Stimulated activated naive CD8-positive, alpha-beta T cell treated with anti-CD3 and anti-CD28 coated beads, Interleukin-15, Interleukin-2, amounts not matched to agents 100 U/mL and 50 U/mL, for 24 hours (primary cell): ENCODE results near the gene TTI1.
A peak's percentile ranks its signal among the peaks of the same experiment; 100 is the strongest.
"Not testable (repeated sequence)": the region's sequence is repeated elsewhere in the genome, so short reads cannot be mapped to it uniquely, and the experiment has no call there.

Experiments used
- ATAC-seq: fragments of 150-1000 bp; cut with Tn5 transposase; one replicate; pipeline ENCODE4 v1.10.0; 2021
- DNase-seq: peaks from one replicate; pipeline ENCODE4 v3.0.0; 2021

Gene TTI1

DNA sequence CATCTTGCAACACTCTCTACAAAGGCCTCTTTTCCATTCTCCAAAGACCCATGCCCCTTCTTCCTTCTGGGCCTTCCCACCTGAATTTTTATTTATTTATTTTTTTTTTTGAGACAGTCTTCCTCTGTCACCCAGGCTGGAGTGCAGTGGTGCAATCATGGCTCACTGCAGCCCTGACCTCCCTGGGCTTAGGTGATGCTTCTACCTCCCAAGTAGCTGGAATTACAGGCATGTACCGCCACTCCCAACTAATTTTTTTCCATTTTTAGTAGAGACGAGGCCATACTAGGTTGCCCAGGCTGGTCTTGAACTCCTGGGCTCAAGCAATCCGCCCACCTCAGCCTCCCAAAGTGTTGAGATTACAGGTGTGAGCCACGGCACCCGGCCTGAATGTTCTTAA, 23.8 kb downstream of the TTI1 start:
- not testable (repeated sequence) for ATAC-seq, DNase-seq

DNA sequence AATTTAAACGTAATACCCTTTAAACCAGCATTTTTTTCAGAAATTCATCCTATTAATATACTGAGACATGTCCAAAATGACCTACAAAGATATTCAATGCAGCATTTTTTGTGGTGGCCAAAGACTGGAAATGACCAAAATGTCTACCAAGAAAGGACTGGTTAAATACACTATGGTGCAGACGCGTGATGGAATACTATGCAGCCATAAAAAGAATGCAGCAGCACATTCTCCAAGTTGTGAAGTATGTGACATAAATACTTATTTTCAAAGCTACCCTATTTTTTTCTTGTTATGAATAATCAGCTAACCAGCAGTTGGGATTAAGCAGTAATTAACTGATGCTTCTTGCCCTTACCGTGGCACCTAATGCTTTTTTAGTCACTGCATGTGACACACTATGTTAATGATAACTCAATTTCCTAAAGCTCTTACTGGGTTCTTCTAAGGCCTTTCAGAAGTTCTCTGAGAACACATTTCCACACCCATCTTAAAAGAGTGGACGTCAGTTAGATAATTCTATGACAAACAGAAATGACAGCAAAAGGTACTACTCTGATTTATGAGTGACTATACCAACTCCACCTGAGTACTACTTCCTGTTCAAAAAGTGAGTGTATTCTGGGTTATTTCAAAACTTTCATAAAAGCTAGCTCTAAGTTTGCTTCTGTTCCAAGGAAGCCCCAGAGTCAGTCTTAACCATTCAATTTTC, 24.9 kb downstream of the TTI1 start:
- DNase-seq (no peak), ATAC-seq (no peak)

DNA sequence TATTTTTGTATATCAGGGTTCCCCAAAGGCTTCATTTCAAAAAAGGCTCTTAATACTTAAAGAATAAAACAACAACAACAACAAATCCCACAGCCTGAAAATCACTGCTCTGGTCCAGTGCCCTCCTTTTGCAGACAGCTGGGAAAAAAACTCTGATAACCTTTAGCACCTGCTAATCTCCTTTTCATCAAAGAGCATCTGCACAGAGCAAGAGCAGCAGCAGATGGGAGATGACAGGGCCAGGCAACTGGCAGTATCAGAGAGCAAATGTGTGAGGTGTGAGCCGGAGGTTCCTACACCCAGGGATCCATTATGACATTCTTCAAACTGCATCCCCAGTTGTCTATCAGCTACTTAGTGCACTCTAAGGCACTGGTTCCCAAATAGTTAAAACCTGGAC, 25.7 kb downstream of the TTI1 start:
- ATAC-seq (no peak), DNase-seq (no peak)

DNA sequence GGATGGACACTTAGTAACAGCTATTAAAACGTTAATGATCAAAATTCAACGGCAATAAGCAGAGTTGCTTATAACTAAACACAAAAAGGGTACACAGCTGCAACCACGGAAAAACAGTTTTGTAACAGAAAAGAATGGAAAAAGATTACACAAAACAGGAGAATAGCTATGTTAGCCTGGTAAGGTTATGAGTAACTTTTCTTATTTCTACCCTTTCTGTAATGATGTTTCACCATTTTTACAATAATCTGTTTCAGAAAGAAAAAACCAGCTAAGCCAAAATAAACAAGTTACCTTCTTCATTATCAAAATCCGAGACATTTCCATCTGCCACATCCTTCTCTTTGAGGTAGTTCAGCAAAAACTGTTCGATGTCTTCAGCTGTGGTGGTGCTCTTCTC, 27.4 kb downstream of the TTI1 start:
- ATAC-seq (no peak), DNase-seq (no peak)

DNA sequence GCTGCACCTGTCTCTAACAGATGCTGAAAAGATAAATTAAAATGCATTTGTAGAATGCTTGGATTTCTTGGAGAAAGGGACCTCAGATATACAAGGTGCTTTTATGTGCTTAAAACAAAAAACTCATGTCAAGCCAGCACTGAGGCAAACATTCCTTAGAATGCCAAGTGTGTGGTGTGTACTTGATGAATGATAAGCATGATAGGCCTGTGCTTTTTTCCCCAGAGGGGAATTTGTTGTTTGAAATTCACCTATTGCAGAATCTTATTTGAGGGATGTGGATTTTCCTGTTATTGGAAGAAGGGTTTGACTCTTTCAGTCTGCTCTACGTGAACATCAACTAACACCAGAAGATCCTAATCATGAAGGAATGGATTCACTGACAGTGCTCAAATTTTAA, 28.8 kb downstream of the TTI1 start:
- DNase-seq (no peak), ATAC-seq (no peak)

DNA sequence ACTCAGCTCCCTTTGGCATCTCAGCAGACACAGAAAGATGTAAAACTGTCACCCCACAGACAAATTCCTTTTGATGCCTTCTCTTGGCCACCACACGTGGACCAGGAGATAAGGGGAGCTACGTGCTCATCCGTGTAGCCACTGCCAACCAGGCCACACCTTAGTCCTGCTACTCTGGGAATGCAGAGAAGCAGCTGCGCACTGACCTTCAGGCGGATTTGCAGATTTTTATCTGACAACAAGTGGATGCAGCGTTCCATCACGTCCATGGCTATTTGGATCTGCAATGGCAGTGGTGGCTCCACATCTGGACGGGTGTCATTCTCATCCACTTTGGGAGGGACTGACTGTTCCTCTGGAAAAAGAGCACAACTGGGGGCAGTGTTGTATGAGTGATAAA, 30.8 kb downstream of the TTI1 start:
- no peak for DNase-seq

DNA sequence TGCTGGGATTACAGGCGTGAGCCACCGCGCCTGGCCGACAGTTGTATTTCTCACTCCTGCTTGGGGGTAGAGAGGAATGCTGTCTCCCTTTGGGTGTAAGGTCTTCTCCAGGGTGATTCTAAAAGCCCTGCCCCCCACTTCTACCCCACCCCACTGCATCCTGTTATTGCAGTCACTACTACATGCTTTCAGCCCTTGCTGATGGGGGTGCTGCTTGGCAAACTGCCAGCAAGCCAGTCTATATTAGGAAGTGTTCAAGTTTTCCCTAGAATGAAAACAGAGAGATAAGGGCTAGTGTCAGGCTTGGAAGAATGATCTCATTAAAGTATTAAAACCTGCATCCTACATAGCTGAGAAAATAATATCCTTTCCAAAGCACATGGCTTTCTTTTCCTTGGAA, 31.3 kb downstream of the TTI1 start:
- no peak for ATAC-seq

More for the DNA sequence above, 30.8 kb downstream of the TTI1 start:
- ATAC-seq: no peak

DNA sequence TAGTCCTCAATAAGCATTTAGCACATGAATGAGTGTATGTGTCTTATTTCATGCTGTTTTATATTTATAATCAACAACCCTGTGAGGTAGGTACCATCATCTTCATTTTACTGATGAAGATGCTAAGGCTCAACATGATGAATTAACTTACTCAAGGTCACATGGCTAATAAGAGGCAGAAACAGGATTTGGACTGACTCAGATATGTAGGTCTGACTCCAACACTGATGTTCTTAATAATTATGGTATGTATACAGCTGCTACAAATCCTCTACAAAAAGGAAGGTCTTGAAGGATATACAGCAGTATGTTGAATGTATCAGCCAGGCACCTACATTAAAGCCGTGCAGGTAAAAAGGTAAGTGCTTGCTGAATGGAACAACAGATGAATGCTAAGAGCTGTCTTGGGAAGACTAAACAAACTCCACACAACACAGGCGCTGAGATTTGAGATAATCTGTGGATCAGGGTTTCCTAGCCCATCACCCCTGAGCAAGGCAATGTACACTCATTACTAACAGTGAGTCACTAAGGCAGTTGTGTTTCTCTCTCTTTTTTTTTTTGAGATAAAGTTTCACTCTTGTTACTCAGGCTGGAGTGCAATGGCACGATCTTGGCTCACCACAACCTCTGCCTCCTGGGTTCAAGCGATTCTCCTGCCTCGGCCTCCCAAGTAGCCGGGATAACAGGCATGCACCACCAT, 31.9 kb downstream of the TTI1 start:
- DNase-seq (no peak), ATAC-seq (peak; percentile 78)

More for the DNA sequence above, 31.3 kb downstream of the TTI1 start:
- DNase-seq: no peak

DNA sequence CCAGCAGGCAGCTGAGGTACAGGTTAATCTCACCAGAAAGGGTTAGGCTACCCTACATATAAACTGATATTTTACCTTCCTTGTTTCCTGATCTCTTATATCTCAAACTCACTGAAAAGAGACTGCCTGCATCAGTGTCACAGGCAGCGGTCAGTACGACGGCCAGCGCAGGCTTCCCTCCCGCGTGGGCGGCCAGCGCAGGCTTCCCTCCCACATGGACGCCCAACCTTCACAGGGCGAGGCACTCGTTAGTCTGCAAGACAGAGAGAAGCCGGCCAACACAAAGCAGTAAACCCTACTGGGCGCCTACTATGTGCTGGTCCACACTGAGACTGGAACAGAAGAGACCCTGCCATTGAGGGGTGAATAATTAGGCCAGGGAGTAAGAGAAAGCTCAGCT, 33.0 kb downstream of the TTI1 start:
- ATAC-seq (no peak), DNase-seq (no peak)

DNA sequence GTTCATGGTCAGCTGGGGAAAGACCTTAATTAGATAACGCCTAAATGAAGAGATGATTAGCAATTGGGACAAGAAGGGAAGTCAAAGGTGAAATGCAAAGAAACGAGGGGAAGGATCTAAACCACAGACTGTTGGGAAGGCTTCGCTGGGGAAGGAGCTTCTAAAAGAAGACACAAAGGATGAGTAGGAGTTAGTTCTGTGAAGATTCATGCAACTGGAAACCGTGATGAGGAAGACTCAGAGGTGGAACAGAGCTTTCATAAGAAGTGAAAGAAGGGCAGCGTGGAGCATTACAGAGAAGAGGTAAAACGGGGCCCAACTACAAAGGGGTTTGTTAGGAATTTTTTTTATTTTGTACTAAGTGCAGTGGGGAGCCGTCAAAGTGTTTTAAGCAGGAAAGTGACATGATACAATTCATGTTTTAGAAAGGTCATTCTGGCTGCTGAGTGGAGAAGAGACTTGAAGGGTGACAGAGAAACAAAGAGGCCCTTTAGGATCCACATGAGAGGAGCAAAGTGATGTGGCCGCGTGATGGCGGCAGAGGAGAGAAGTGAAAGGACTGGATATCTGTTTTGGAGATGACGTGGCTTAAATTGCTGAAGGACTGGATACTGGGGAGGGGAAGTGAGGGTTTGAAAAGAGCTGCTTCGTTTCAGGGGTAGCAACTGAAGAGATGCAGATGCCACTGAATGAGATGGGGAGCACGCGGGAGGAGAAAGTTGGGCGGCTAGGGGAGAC, 33.6 kb downstream of the TTI1 start:
- ATAC-seq: no peak
- DNase-seq: no peak

DNA sequence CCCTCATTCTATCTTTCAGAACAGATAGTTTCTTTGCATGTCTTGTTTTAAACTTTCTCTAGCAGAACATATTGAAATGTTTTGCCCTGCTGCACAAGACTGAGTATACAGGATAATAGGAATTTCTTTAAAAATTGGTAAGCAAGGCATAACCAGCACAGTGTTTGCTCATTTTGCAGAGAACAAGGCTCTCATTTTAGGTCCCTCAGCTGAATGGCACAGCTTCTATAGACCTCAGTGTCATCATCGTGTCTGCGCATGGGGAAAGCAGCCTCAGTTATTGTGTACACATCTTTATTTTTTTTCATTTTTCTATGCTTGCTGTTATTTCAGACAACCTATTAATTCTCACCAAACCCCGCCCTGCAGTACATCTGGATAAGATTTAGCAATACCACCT, 35.7 kb downstream of the TTI1 start:
- ATAC-seq (no peak), DNase-seq (no peak)

DNA sequence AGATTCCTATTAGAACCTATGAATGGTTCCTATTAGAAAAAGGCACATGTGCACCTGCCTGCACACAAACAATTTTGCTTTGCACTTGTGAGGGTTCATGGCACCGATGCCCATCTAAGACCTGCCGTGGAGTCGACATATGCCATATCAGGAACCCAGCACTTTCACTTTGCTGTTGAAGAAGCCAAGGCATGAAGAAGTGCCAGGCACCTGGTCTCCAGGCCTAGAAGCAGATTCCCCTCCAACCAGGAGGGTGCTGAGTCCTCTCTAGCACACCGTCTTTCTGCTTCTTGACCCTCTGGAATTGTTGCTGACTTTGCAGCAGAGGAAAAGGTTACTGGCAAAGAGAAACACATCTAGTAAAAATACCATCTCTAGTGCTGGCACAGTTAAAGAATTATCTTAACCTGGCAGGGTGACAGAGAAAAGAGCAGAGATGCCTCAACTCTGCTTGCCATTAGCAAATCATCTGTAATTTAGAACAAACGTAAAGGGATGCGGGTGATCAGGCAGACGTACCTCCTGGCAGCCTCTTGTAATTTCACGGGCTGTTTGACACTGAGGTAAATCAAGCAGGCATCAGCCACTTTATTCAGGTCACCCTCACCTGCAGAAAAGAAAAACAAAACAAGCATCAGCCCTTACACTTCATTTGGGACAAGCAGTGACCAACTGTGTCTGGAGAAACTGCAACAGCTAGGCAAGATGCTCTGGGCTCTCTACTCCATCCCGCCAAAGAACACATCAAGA, 37.2 kb downstream of the TTI1 start:
- DNase-seq (no peak), ATAC-seq (no peak)

DNA sequence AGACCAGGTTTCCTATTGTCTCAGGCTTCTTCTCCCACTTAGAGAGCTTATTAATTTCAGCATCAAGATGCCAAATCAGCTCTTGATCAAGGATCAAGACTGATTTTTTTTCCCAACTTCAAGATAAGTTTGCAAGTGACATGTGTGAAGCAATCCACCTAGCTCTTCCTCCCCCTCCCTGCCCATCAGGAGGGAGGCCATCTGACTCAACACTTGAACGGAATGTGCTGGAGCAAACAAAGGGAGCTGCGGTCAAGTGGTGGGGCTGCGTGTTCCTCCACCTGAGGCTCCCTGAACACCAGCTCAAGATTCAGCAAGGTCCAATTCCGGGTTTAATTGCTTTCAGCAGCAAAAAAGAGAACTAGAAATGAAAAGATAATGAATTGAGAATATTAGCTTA, 38.7 kb downstream of the TTI1 start:
- ATAC-seq (no peak), DNase-seq (no peak)

DNA sequence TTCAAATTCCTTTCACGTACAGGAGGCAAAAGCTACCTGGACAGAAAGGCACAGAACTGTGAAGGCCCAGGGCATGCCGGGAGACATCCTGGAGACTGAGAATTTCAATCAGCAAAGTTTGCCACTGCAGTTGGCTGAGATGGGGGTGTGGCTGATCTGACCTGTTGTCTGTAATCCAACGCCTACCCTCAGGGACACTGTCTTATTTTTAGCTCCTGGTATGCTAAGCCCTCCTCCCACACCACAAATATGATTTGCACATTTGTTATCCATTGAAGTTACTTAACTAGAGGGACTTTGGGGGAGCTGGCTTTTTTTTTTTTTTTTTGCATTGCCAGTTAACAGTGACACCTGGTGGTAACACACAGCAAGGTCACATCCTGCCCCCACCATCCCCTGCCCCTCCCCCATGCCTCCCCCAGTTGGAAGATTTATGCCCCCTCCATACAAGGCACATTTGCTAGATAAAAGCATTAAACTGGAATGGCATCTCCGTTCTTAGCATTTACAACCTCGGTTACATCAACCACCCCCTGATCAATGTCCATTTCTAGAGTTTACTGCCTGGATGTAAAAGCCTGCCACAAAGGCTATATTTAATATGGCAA, 40.4 kb downstream of the TTI1 start:
- DNase-seq (peak; percentile 20), ATAC-seq (no peak)

DNA sequence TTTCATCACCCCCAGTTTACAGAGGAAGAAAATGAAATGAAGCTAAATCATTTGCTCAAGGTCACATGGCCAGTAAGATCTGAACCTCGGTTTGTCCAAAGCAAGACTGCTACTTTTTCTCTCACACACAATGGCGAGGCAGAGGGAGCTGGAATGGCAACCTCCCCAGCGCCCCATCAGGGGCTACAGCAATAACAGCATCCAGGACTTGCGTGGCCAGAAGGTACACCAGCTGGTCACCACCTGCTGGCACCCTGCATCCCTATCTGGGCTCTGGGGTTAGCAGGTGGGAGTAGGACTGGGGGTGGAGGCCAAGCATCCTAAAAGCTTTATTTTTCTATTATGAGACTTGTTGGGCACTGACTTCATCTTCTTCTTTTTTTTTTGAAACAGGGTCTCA, 41.3 kb downstream of the TTI1 start:
- ATAC-seq (no peak), DNase-seq (no peak)

DNA sequence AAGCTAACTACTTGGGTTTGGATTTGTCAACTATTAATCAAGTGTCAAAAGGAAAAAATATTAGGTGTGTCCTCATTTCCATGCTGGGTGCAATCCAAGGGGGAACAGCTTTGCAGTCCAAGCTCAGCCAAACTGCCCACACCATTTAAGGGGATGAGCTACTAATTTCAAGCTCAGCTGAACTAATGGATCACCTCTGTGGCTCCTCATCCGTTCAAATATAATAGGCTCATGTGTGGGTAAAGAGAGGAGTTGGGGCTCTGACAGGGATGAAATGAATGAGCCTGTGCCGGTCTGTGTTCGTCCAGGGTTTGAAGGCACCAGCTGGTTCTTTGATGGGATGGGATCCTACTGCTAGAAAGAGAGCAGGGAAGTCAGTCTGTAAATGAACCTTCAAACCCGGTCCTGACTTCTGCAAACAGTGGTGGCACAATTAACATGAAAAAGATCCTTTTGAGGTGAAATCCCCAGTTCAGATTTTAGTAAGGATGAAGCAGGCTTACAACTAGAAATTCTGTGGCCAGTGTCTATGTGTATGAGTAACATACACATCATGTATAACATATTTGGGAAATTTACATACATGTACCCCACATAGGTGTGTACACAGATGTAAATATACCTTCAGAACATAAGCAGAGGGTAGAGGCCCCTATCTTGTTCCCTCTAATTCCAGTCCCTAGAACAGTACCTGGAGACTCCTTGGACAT, 41.9 kb downstream of the TTI1 start:
- ATAC-seq (no peak), DNase-seq (no peak)

DNA sequence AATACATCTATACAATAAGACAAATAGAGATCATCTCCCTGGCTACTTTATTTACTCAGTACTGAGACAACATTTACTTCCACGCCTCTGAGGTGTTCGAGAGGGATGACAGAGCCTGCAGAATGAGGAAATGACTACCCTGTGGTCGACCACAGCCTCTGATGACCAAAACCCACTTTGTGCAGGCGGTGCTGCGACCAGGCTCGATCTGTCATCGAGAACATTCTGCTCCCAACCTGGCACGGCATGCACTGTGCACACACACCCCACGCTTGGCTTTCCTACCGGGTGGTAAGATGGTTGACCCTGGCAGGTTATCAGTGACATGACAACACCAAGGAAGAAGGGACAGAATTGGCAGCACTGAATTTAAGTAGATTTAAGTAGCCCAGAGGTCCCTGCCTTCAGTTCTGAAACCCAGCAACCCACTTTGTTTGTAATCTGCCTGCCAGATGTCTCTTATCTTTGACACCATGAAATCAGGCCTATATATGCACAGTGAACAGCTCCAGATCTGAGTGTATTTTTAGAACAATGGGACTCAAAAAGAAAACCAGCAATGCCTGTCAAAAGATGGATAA, 42.6 kb downstream of the TTI1 start:
- DNase-seq (peak; percentile 61), ATAC-seq (peak; percentile 95)

DNA sequence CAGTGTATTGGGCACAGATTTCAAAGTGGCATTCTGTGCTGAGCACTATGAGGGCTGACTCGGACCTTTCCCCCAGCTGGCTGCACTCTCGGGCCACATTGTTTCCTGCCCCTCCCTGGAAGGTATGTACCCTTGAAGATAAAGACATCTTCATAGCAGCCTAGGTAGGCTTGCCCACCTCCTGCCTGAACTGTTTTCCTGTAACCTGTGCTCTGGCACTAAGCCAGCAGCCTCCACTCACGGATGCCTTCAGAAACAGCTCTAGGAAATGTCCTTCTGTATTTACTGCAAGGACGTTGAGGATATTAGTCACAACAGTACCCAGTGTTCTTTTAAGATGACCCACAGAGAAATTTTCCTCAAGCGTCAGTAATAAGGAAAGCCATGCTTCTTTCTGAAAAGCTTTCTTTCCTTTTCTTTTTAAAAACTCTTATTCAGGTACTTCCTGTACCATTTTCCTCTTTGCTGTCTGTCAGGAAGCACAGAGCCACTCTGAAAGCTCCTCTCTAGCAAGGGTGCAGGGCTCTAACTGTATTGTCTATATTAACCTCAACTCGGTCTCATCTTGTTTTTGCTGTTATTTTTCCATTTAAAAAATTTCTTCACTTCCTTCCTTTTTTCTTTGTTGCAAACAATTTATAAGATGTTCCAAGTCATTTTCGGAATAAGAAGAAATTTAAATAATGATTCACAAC, 43.5 kb downstream of the TTI1 start:
- no peak for ATAC-seq
- no peak for DNase-seq

DNA sequence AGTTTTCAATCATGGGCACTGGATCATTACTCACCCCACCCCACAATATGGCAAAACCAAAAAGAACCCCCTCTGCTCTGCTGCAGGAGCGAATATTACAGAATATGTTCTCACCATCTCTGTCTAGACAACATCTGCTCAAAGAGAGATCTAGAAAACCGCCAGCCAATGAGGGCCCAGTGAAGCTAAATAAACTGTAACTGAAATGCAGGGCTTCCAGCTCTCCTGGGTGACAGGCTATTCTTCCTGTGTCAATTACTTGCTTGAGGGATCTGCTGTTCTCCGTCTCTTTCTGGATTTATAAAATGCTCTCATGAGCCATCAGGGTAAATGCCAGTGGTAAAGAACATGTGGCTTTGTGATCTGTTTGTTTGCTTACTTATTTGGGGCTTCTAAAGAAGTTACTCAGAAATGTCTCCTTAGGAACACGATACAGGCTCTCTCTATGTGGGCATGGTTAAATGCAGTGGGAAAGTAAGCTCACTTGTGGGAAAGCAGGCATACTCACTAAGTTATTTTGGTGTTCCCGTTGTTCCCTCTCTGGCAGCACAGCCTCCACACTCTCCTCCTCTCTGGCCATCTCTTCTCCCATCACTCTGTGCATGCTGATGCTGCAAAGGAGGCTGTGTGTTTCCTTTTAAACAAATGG, 44.8 kb downstream of the TTI1 start:
- DNase-seq (no peak), ATAC-seq (no peak)
